ENCODE data around the gene TUFT1. TPM values are rescaled to one million over a fixed set of nuclear protein-coding genes. Genes with fewer than 3 reads are reported as not detected.

The TUFT1 gene
- total and polyA plus RNA-seq, 2 of the 4 experiments (the other 2 are of a cell fraction), result 21.2 to 30.3 TPM

DNA sequence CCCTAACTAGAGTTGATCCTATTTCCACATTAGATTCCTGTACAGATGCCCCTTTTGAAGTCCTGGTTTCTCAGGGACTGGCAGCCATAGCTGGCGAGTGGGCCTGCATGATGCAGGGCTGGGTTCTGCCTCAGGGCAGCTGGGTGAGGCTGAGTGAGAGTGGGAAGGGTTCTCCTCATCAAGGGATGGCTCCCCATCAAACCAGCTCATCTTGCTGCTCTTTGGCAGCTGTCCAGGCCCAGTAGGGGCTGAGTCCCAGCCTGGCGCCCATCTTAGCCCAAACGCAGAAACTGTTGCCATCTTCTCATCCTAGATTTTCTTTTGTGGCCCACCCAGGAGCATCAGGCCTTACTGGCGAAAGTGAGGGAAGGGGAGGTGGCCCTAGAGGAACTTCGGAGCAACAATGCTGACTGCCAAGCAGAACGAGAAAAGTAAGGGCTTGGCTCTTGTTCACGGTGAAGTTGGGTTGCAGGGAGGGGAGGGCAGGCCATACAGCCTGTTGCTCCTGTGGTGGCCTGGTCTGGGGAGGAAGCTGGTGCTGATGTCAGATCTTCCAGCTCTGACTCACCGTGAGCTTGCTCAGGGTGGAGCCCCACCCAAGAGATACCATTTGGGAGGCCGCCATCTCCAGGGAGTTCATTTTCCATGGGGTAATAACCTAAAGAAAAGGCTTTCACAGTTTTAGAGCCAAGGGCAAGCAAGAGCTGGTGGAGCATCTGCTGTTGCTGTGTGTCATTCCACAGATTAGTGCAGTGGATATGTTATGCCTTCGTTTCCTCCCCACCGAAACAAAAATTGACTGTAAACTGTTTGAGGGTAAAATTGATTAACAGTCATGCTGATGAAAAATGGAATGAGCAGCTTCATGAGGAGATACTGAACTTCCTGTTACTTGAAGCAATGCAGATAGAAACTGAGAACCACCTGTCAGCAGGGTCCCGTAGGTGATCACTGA is 34.7 kb downstream of the TUFT1 start:
- Histone ChIP-seq H4K20me1 (ENCODE audit: insufficient read depth, low read length) (no peaks in the 10 kb centered on the region), H3K4me3 (ENCODE audit: insufficient read depth, low read depth, low read length) (no peak overlapping the region), H2BK5ac (ENCODE audit: low read depth, low read length, poor library complexity, severe bottlenecking) (peak overlapping the region; percentile 52), H3K27ac (ENCODE audit: insufficient read depth, low read length) (no peak overlapping the region; the same call in 1 of the 2 replicates), H3K4me2 (ENCODE audit: low read depth, low read length) (no peak overlapping the region), H3K36me3 (ENCODE audit: control insufficient read depth, insufficient read depth, low read length) (peaks cover 39% of the 10 kb centered on the region), H3K4me1 (ENCODE audit: control insufficient read depth, insufficient read depth, low read length) (peaks cover 8% of the 10 kb centered on the region), H4K5ac (ENCODE audit: low read depth, low read length) (no peak overlapping the region), H3K18ac (ENCODE audit: low read depth, low read length) (no peak overlapping the region), H3K4ac (ENCODE audit: low read depth, low read length) (peak overlapping the region; percentile 73), H2BK20ac (ENCODE audit: low read depth, low read length) (peak overlapping the region; percentile 33; the same call in 1 of the 2 replicates), H4K91ac (ENCODE audit: insufficient read depth, low read depth, low read length) (peak overlapping the region; percentile 89), H2AFZ (replicated peaks; ENCODE audit: low read length, poor library complexity) (peak overlapping the region; percentile 79), H3K56ac (ENCODE audit: extremely low read depth, insufficient read depth, low read length) (no peak overlapping the region), H3K79me1 (ENCODE audit: low read depth in 1 of 2, low read length in 2 of 2) (peaks cover 0 to 22% of the 10 kb centered on the region in 2 experiments; a peak in 2 of 4 replicates), H3K9me1 (ENCODE audit: insufficient read depth, low read length) (peaks cover 10% of the 10 kb centered on the region), H2BK15ac (ENCODE audit: low read depth, low read length) (peak overlapping the region; percentile 67; the same call in 1 of the 3 replicates), H3K14ac (replicated peaks; ENCODE audit: low read depth, low read length) (peak overlapping the region; percentile 85), H4K8ac (ENCODE audit: low read depth in 2 of 2, low read length in 2 of 2) (peak overlapping the region in 1 of 2 experiments; percentile 83; a peak in 2 of 4 replicates), H3K23ac (ENCODE audit: low read depth, low read length) (no peak overlapping the region), H3K9me3 (ENCODE audit: control insufficient read depth, insufficient read depth, low read length) (no peaks in the 10 kb centered on the region), H2BK120ac (ENCODE audit: low read depth, low read length) (peak overlapping the region; percentile 79; the same call in 1 of the 2 replicates), H2AK5ac (ENCODE audit: low read depth, low read length) (peak overlapping the region; percentile 54), H2AK9ac (replicated peaks; ENCODE audit: low read depth, low read length, poor library complexity) (peak overlapping the region; percentile 84), H3K9ac (ENCODE audit: low read depth, low read length) (no peak overlapping the region), H3K27me3 (ENCODE audit: control insufficient read depth, insufficient read depth, low read length) (no peaks in the 10 kb centered on the region)
- dilution Hi-C loops (cut with HindIII; ENCODE audit: low sequenced_read_pairs, unreplicated experiment) (no loop called here), in situ Hi-C loops (cut with MboI; ENCODE audit: low sequenced_read_pairs) (no loop called here), intact Hi-C loops (cut with micrococcal nuclease) (no loop called here)
- DNase-seq (peak; percentile 87), ATAC-seq (ENCODE audit: low read depth) (peak; percentile 90)
- no CpG with 5 or more reads among the region's 12 CpGs for WGBS, 2 experiments (ENCODE audit: extremely low coverage in 2 of 2, insufficient read length in 1 of 2)
- TF ChIP-seq RAD21 (IDR thresholded peaks at IDR 0.05; ENCODE audit: low read length) (peak; percentile 16; the same call in 1 of the 2 replicates), RFX5 (IDR thresholded peaks at IDR 0.05; ENCODE audit: low read depth, low read length) (no peak), CEBPB (IDR thresholded peaks at IDR 0.05; ENCODE audit: low read depth, low read length) (0 out of 2 replicates have a peak, but pooled peaks have one; percentile 11), FOS (IDR thresholded peaks at IDR 0.05; ENCODE audit: low read depth, low read length) (0 out of 2 replicates have a peak, but pooled peaks have one; percentile 31), NFE2L2 (IDR thresholded peaks at IDR 0.05; ENCODE audit: low read depth, low read length) (no peak), RCOR1 (IDR thresholded peaks at IDR 0.05; ENCODE audit: insufficient replicate concordance, low read length) (no peak)
- TF ChIP-seq, protein P1, sequence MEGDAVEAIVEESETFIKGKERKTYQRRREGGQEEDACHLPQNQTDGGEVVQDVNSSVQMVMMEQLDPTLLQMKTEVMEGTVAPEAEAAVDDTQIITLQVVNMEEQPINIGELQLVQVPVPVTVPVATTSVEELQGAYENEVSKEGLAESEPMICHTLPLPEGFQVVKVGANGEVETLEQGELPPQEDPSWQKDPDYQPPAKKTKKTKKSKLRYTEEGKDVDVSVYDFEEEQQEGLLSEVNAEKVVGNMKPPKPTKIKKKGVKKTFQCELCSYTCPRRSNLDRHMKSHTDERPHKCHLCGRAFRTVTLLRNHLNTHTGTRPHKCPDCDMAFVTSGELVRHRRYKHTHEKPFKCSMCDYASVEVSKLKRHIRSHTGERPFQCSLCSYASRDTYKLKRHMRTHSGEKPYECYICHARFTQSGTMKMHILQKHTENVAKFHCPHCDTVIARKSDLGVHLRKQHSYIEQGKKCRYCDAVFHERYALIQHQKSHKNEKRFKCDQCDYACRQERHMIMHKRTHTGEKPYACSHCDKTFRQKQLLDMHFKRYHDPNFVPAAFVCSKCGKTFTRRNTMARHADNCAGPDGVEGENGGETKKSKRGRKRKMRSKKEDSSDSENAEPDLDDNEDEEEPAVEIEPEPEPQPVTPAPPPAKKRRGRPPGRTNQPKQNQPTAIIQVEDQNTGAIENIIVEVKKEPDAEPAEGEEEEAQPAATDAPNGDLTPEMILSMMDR (conservative IDR thresholded peaks at IDR 0.05; ENCODE audit: low read depth, low read length), result no peak
- POLR2A ChIA-PET (ENCODE audit: unreplicated experiment), result interaction anchor here (0.5 kb wide), 1 partner anchor 27 kb away, joined by 5 read pairs; no protein-coding TSS in a partner anchor
- BruUV-seq (replicated peaks), result no TSS peak
- CTCF ChIA-PET, result no interaction called here
